ENCODE results near the gene ZNF774.
A peak's percentile ranks its signal among the peaks of the same experiment; 100 is the strongest.

The ZNF774 gene

DNA sequence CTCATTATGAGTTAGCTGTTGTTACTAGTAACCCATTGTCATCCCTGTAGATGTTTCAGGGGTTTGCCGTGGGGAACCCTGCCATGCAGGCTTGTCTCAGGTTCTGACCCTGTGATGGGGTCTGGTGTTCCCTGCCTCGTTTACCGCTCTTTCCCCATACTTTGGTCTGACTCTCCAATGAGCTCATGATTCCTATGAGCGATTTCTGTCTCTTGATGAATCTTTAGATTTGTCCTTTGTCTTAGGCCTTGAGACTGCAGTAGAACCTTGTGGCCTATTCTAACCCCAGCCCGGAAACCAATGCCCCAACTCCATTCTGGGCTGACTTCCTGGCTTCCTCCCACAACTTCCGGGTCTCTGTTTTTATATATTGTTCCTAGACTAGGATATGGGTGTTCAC lies 24.7 kb downstream of the ZNF774 start:
- TF ChIP-seq, protein P1, sequence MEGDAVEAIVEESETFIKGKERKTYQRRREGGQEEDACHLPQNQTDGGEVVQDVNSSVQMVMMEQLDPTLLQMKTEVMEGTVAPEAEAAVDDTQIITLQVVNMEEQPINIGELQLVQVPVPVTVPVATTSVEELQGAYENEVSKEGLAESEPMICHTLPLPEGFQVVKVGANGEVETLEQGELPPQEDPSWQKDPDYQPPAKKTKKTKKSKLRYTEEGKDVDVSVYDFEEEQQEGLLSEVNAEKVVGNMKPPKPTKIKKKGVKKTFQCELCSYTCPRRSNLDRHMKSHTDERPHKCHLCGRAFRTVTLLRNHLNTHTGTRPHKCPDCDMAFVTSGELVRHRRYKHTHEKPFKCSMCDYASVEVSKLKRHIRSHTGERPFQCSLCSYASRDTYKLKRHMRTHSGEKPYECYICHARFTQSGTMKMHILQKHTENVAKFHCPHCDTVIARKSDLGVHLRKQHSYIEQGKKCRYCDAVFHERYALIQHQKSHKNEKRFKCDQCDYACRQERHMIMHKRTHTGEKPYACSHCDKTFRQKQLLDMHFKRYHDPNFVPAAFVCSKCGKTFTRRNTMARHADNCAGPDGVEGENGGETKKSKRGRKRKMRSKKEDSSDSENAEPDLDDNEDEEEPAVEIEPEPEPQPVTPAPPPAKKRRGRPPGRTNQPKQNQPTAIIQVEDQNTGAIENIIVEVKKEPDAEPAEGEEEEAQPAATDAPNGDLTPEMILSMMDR (IDR thresholded peaks at IDR 0.05): no peak
- no peak for TF ChIP-seq ZFX (IDR thresholded peaks at IDR 0.05; ENCODE audit: borderline replicate concordance)
- H3K27ac ChIP-seq: no peak overlapping the region

DNA sequence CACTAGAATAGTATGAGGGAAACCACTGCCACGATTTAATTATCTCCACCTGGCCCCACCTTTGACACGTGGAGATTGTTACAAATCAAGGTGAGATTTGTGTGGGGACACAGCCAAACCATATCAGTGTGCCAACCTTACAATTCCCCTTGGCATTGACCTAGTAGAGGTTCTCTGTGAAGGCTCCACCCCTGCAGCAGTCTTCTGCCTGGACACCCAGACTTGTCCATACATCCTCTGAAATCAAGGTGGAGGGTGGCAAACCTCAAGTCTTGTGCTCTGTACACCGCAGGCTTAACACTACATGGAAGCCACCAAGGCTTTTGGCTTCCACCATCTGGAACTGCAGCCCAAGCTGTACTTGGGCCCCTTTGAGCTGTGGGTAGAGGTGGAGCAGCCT lies 27.2 kb downstream of the ZNF774 start:
- no peak for TF ChIP-seq ZFX (IDR thresholded peaks at IDR 0.05; ENCODE audit: borderline replicate concordance)
- TF ChIP-seq, protein P1 (IDR thresholded peaks at IDR 0.05): no peak
- no peak overlapping the region for H3K27ac ChIP-seq

DNA sequence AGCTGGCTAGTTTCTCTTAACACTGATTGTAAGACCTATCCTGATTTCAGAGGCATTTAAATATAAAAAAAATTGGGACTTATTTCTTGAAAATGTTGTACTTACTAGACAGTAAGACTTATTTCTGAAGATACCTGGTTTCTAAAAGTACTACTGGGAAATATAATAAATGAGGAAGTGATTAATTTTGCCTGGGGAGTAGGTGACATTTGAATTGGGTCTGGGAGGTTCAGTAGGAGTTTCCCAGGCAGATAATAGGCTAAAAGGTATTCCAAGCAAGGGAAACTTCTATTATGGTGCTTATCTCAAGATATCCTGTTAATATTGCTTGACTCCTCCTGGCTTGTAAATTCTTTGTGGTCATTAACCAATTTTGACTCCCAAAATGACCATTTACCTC lies 29.4 kb downstream of the ZNF774 start:
- H3K27ac ChIP-seq: no peak overlapping the region
- TF ChIP-seq ZFX (IDR thresholded peaks at IDR 0.05; ENCODE audit: borderline replicate concordance): no peak
- TF ChIP-seq, protein P1 (IDR thresholded peaks at IDR 0.05): no peak

DNA sequence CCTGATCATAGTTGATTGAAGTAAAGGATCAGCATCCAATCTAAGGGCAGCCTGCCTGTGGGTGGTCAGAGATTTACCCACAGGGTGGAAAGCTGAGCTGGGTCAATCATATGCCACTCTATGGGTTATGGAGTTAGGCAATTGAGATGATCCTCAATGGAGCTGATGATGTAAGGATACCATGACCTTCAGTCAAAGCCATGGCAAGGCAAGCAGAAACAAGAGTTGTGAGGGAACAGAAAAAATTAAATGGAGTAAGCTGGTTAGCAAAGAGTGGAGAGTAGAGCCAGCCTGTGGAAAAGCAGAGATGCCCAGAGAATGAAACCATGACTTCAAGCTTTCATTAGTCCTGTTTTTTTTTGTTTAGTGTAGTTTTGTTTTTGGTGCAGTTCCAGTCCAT lies 30.2 kb downstream of the ZNF774 start:
- no peak for TF ChIP-seq ZFX (IDR thresholded peaks at IDR 0.05; ENCODE audit: borderline replicate concordance)
- TF ChIP-seq, protein P1 (IDR thresholded peaks at IDR 0.05): no peak
- H3K27ac ChIP-seq: no peak overlapping the region

DNA sequence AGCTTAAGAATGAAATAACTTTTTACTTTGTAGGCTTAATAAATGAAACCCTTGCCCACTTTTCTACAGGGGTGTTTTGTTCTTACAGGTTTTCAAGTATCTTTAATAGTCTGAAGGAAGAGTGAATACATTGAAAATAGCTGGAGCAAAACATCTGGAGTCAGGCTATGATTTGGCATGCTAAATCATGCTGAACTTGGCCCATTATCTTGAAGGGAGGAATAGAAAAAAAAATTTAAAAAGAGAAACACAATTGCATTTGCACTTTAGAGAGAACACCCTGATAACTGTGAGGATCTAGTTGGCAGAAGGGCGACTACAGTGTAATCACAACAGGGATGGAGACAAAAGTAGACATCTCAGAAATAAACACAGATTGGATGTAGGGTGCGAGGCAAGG lies 34.1 kb downstream of the ZNF774 start:
- H3K27ac ChIP-seq: no peak overlapping the region
- TF ChIP-seq, protein P1 (IDR thresholded peaks at IDR 0.05): no peak
- no peak for TF ChIP-seq ZFX (IDR thresholded peaks at IDR 0.05; ENCODE audit: borderline replicate concordance)

DNA sequence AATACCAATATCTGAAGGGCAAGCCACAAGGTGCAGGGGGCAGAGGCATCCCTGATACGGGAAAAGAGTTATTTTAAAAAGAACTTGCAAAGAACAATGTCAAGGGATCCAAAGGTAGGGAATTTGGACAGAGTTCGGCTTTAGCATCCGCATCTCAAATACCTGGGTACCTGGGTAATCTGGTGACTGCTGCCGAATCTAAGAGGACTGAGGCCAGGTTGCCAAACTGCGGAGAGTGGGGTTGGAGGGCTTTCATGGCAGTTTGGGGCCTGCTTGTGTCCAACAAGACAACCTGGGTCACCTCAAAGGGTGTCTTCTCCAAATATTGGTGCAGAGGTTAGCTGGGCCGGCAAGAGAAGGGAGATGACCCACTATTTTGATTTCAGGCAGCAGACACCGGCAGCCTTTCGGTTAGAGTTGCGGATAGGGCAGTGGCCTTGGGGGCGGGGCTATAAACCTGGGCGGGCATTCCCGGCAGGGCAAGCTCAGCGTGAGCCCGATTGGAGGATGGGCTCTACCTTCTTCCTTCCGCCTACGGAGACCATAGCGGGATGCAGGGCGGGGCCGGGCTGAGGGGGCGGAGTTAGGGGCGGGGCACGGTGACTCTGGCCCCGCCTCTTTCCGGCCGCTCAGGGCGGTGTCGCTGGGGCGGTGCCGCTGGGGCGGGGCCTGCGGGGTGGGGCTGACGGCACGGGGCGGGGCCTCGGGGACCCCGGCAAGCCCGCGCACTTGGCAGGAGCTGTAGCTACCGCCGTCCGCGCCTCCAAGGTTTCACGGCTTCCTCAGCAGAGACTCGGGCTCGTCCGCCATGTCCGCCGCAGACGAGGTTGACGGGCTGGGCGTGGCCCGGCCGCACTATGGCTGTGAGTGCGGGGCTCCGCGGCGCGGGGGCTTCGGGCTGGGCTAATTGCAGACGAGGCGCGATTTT lies 35.7 kb downstream of the ZNF774 start, which contains the start of gene IQGAP1:
TSS of gene IQGAP1 (plus strand) at position 709 of the 928 bp plus-strand sequence. CDS start at position 809, 100 bp downstream.
- TF ChIP-seq ZFX (IDR thresholded peaks at IDR 0.05; ENCODE audit: borderline replicate concordance): no peak
- TF ChIP-seq, protein P1 (IDR thresholded peaks at IDR 0.05): no peak
- peak within 1 kb of the TSS; percentile 71 for H3K27ac ChIP-seq
